Astrocyte (in vitro differentiated cells and primary cell): Measurements from ENCODE around the gene GPR156. TPM values are rescaled to one million over a fixed set of nuclear protein-coding genes. Genes with fewer than 3 reads are reported as not detected.

ENCODE experiments used
- DNase-seq: peaks from one replicate; pipeline ENCODE4 v3.0.0-alpha.2; 2010; ENCODE audit warnings: low read depth
- FAIRE-seq: peaks from 2 replicates; lab custom pipeline; 2011; peaks lifted over from hg19 to GRCh38; lab: Jason Lieb, UNC
- H2AFZ ChIP-seq: 2 replicates; pipeline ENCODE4 v1.6.0; 2012; ENCODE audit warnings: low read depth, low read length, inconsistent platforms
- H3K27ac ChIP-seq: 2 replicates; pipeline ENCODE4 v1.5.1; 2011; ENCODE audit warnings: low read depth, low read length, inconsistent platforms
- H3K27me3 ChIP-seq: 2 replicates; pipeline ENCODE4 v1.6.0; 2011; ENCODE audit warnings: low read length, inconsistent platforms; ENCODE audit not compliant: insufficient read depth
- H3K36me3 ChIP-seq: 2 replicates; pipeline ENCODE4 v1.5.1; 2011; ENCODE audit warnings: low read length, inconsistent platforms; ENCODE audit not compliant: insufficient read depth
- H3K4me1 ChIP-seq: 2 replicates; pipeline ENCODE4 v1.5.1; 2011; ENCODE audit warnings: low read length, inconsistent platforms; ENCODE audit not compliant: insufficient read depth
- H3K4me2 ChIP-seq: 2 replicates; pipeline ENCODE4 v1.6.0; 2012; ENCODE audit warnings: low read length, inconsistent platforms
- H3K4me3 ChIP-seq: 2 replicates; pipeline ENCODE4 v1.5.1; 2011; ENCODE audit warnings: low read depth, mild to moderate bottlenecking, low read length, inconsistent platforms; ENCODE audit not compliant: insufficient read depth
- H3K79me2 ChIP-seq: 2 replicates; pipeline ENCODE4 v1.6.0; 2012; ENCODE audit warnings: mild to moderate bottlenecking, low read length, inconsistent platforms; ENCODE audit not compliant: insufficient read depth
- H3K9ac ChIP-seq: 2 replicates; pipeline ENCODE4 v1.6.0; 2012; ENCODE audit warnings: mild to moderate bottlenecking, low read length, inconsistent platforms
- H3K9me3 ChIP-seq: 2 replicates; pipeline ENCODE4 v1.5.1; 2012; ENCODE audit warnings: low read depth, mild to moderate bottlenecking, low read length, inconsistent platforms; ENCODE audit not compliant: insufficient read depth
- H4K20me1 ChIP-seq: 2 replicates; pipeline ENCODE4 v1.6.0; 2012; ENCODE audit warnings: low read length, inconsistent platforms; ENCODE audit not compliant: insufficient read depth
- H3K27ac Mint-ChIP-seq: one replicate; pipeline ENCODE4 v1.8.0; 2021; ENCODE audit warnings: mild to moderate bottlenecking, mixed read lengths; ENCODE audit not compliant: unreplicated experiment
- H3K27me3 Mint-ChIP-seq: one replicate; pipeline ENCODE4 v1.8.0; 2021; ENCODE audit warnings: low read depth, mixed read lengths; ENCODE audit not compliant: unreplicated experiment
- H3K36me3 Mint-ChIP-seq: one replicate; pipeline ENCODE4 v1.8.0; 2021; ENCODE audit warnings: low read depth, mixed read lengths; ENCODE audit not compliant: unreplicated experiment
- H3K4me1 Mint-ChIP-seq: one replicate; pipeline ENCODE4 v1.8.0; 2021; ENCODE audit warnings: low read depth, mixed read lengths; ENCODE audit not compliant: unreplicated experiment
- H3K4me3 Mint-ChIP-seq: one replicate; pipeline ENCODE4 v1.8.0; 2021; ENCODE audit warnings: mild to moderate bottlenecking, moderate library complexity, mixed read lengths; ENCODE audit not compliant: unreplicated experiment
- H3K9me3 Mint-ChIP-seq: one replicate; pipeline ENCODE4 v1.8.0; 2021; ENCODE audit warnings: mild to moderate bottlenecking, mixed read lengths; ENCODE audit not compliant: unreplicated experiment
- EZH2 ChIP-seq: IDR thresholded peaks from 2 replicates; pipeline ENCODE4 v1.6.1; 2012; ENCODE audit warnings: mild to moderate bottlenecking, low read length, inconsistent platforms; ENCODE audit not compliant: insufficient read depth
- total RNA-seq: library from RNA; stranded (reverse); gene quantifications from 2 replicates; pipeline ENCODE4 v1.2.1, GENCODE V29; 2021
- TF ChIP-seq, protein P1 (sequence below): IDR thresholded peaks from 2 replicates; pipeline ENCODE4 v1.5.1; 2011; ENCODE audit warnings: low read depth, mild to moderate bottlenecking, inconsistent platforms, low read length, moderate library complexity; ENCODE audit not compliant: insufficient read depth

GPR156 gene
- total RNA-seq, 1 donor from 2014 or later: 0.39 TPM

GRCh38 chr3:120289636-120290035, 4.6 kb upstream of the GPR156 start:
- peaks cover 23% of the 10 kb centered on the region for H3K27me3 Mint-ChIP-seq

GRCh38 chr3:120286465-120286864, 1.4 kb upstream of the GPR156 start:
- H4K20me1 ChIP-seq: no peaks in the 10 kb centered on the region
- FAIRE-seq (no peak), DNase-seq (no peak)
- H3K27me3 Mint-ChIP-seq: peaks cover 43% of the 10 kb centered on the region
- peaks cover 3% of the 10 kb centered on the region for H3K27me3 ChIP-seq
- H3K36me3 ChIP-seq: no peaks in the 10 kb centered on the region
- peaks cover 17% of the 10 kb centered on the region for H3K9me3 Mint-ChIP-seq
- no peak overlapping the region for H3K9ac ChIP-seq
- no peak overlapping the region for H2AFZ ChIP-seq
- no peak overlapping the region for H3K4me3 ChIP-seq
- H3K36me3 Mint-ChIP-seq: peaks cover 8% of the 10 kb centered on the region
- H3K4me1 ChIP-seq: peaks cover 4% of the 10 kb centered on the region
- no peaks in the 10 kb centered on the region for H3K79me2 ChIP-seq
- no peak overlapping the region for H3K27ac ChIP-seq
- H3K4me2 ChIP-seq: no peak overlapping the region
- H3K4me1 Mint-ChIP-seq: peaks cover under 1% of the 10 kb centered on the region
- no peak overlapping the region for H3K27ac Mint-ChIP-seq
- H3K4me3 Mint-ChIP-seq: no peak overlapping the region
- H3K9me3 ChIP-seq: no peaks in the 10 kb centered on the region
- TF ChIP-seq, protein P1, sequence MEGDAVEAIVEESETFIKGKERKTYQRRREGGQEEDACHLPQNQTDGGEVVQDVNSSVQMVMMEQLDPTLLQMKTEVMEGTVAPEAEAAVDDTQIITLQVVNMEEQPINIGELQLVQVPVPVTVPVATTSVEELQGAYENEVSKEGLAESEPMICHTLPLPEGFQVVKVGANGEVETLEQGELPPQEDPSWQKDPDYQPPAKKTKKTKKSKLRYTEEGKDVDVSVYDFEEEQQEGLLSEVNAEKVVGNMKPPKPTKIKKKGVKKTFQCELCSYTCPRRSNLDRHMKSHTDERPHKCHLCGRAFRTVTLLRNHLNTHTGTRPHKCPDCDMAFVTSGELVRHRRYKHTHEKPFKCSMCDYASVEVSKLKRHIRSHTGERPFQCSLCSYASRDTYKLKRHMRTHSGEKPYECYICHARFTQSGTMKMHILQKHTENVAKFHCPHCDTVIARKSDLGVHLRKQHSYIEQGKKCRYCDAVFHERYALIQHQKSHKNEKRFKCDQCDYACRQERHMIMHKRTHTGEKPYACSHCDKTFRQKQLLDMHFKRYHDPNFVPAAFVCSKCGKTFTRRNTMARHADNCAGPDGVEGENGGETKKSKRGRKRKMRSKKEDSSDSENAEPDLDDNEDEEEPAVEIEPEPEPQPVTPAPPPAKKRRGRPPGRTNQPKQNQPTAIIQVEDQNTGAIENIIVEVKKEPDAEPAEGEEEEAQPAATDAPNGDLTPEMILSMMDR: no peak
- no peak for TF ChIP-seq EZH2

More at GRCh38 chr3:120289636-120290035, 4.6 kb upstream of the GPR156 start:
- Mint-ChIP-seq H3K27ac (no peak overlapping the region), H3K9me3 (peaks cover 33% of the 10 kb centered on the region), H3K4me3 (no peak overlapping the region), H3K4me1 (peaks cover 3% of the 10 kb centered on the region), H3K36me3 (peaks cover 6% of the 10 kb centered on the region)
- Histone ChIP-seq H3K9ac (no peak overlapping the region), H3K4me2 (no peak overlapping the region), H3K27me3 (peaks cover 3% of the 10 kb centered on the region), H3K4me1 (peaks cover 4% of the 10 kb centered on the region), H3K4me3 (no peak overlapping the region), H3K36me3 (no peaks in the 10 kb centered on the region), H4K20me1 (no peaks in the 10 kb centered on the region), H2AFZ (no peak overlapping the region), H3K9me3 (no peaks in the 10 kb centered on the region), H3K79me2 (no peaks in the 10 kb centered on the region), H3K27ac (no peak overlapping the region)
- TF ChIP-seq, protein P1: no peak
- TF ChIP-seq EZH2: no peak
- no peak for FAIRE-seq
- no peak for DNase-seq

DNA sequence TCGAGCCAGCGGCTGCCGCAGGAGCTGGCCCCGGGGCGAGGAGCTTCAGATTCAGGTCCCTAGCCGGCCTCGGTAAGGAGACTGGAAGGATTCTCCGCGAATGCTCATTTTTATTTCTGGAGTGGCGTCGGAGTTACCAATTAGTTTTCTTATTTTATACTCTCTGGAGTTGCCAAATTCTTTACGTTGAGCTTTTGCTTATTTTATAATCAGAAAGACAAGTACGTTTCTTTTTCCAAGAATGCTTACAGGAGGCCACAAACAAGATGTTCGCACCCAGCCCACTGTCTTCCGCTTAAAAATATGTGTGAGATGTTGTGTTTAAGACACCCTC, 453 bp upstream of the GPR156 start:
- Histone ChIP-seq H3K4me1 (peaks cover 4% of the 10 kb centered on the region), H2AFZ (peak overlapping the region; percentile 89), H3K4me3 (peak overlapping the region; percentile 57), H3K4me2 (peak overlapping the region; percentile 81), H3K36me3 (no peaks in the 10 kb centered on the region), H3K9ac (peak overlapping the region; percentile 75), H3K27me3 (peaks cover 3% of the 10 kb centered on the region), H4K20me1 (no peaks in the 10 kb centered on the region), H3K9me3 (no peaks in the 10 kb centered on the region), H3K27ac (no peak overlapping the region), H3K79me2 (no peaks in the 10 kb centered on the region)
- TF ChIP-seq, protein P1: no peak
- no peak for TF ChIP-seq EZH2
- Mint-ChIP-seq H3K9me3 (peaks cover 17% of the 10 kb centered on the region), H3K36me3 (peaks cover 8% of the 10 kb centered on the region), H3K4me1 (peaks cover 4% of the 10 kb centered on the region), H3K27me3 (peaks cover 43% of the 10 kb centered on the region), H3K27ac (no peak overlapping the region), H3K4me3 (peak overlapping the region; percentile 51)
- DNase-seq (no peak), FAIRE-seq (no peak)
